ENCODE measurements around the gene CEP128.

The CEP128 gene

GRCh38 chr14:80664576-80664975 is 277.0 kb downstream of the CEP128 start:
- Histone ChIP-seq H3K9me3 (ENCODE audit: control insufficient read depth in 5 of 5, low read length in 5 of 5) (peaks cover 0 to 3% (median 0%) of the 10 kb centered on the region in 5 donors), H3K4me1 (ENCODE audit: control insufficient read depth in 5 of 5, insufficient read depth in 5 of 5, low read length in 5 of 5) (no peaks in the 10 kb centered on the region), H3K9ac (ENCODE audit: low read length in 5 of 5) (no peak overlapping the region), H3K27me3 (ENCODE audit: control insufficient read depth in 5 of 5, insufficient read depth in 4 of 5, low read length in 5 of 5) (no peaks in the 10 kb centered on the region), H3K27ac (ENCODE audit: low read depth, low read length) (no peak overlapping the region), H3K4me3 (ENCODE audit: low read depth in 1 of 5, low read length in 5 of 5) (no peak overlapping the region), H3K36me3 (ENCODE audit: control insufficient read depth in 5 of 5, insufficient read depth in 5 of 5, low read length in 5 of 5) (no peaks in the 10 kb centered on the region)

- no peaks in the 10 kb centered on the region for H3K36me3 ChIP-seq (ENCODE audit: control insufficient read depth in 5 of 5, insufficient read depth in 5 of 5, low read length in 5 of 5)
- H3K9me3 ChIP-seq (ENCODE audit: control insufficient read depth in 5 of 5, low read length in 5 of 5), result no peaks in the 10 kb centered on the region
- no peak overlapping the region for H3K4me3 ChIP-seq (ENCODE audit: low read depth in 1 of 5, low read length in 5 of 5)
- H3K4me1 ChIP-seq (ENCODE audit: control insufficient read depth in 5 of 5, insufficient read depth in 5 of 5, low read length in 5 of 5), result no peaks in the 10 kb centered on the region
- H3K27ac ChIP-seq (ENCODE audit: low read depth, low read length), result no peak overlapping the region
- no peak overlapping the region for H3K9ac ChIP-seq (ENCODE audit: low read length in 5 of 5)
- H3K27me3 ChIP-seq (ENCODE audit: control insufficient read depth in 5 of 5, insufficient read depth in 4 of 5, low read length in 5 of 5), result no peaks in the 10 kb centered on the region
Measured at GRCh38 chr14:80663541-80663940, 278.0 kb downstream of the CEP128 start.

- H3K9me3 ChIP-seq (ENCODE audit: control insufficient read depth in 5 of 5, low read length in 5 of 5), result no peaks in the 10 kb centered on the region
- H3K4me3 ChIP-seq (ENCODE audit: low read depth in 1 of 5, low read length in 5 of 5), result no peak overlapping the region
- no peak overlapping the region for H3K9ac ChIP-seq (ENCODE audit: low read length in 5 of 5)
- no peaks in the 10 kb centered on the region for H3K36me3 ChIP-seq (ENCODE audit: control insufficient read depth in 5 of 5, insufficient read depth in 5 of 5, low read length in 5 of 5)
- no peak overlapping the region for H3K27ac ChIP-seq (ENCODE audit: low read depth, low read length)
- no peaks in the 10 kb centered on the region for H3K27me3 ChIP-seq (ENCODE audit: control insufficient read depth in 5 of 5, insufficient read depth in 4 of 5, low read length in 5 of 5)
- no peaks in the 10 kb centered on the region for H3K4me1 ChIP-seq (ENCODE audit: control insufficient read depth in 5 of 5, insufficient read depth in 5 of 5, low read length in 5 of 5)
Measured at GRCh38 chr14:80659783-80660182, 281.8 kb downstream of the CEP128 start.

- no peaks in the 10 kb centered on the region for H3K9me3 ChIP-seq (ENCODE audit: control insufficient read depth in 5 of 5, low read length in 5 of 5)
- H3K27ac ChIP-seq (ENCODE audit: low read depth, low read length), result no peak overlapping the region
- H3K9ac ChIP-seq (ENCODE audit: low read length in 5 of 5), result no peak overlapping the region
- no peak overlapping the region for H3K4me3 ChIP-seq (ENCODE audit: low read depth in 1 of 5, low read length in 5 of 5)
- H3K4me1 ChIP-seq (ENCODE audit: control insufficient read depth in 5 of 5, insufficient read depth in 5 of 5, low read length in 5 of 5), result no peaks in the 10 kb centered on the region
- no peaks in the 10 kb centered on the region for H3K27me3 ChIP-seq (ENCODE audit: control insufficient read depth in 5 of 5, insufficient read depth in 4 of 5, low read length in 5 of 5)
- H3K36me3 ChIP-seq (ENCODE audit: control insufficient read depth in 5 of 5, insufficient read depth in 5 of 5, low read length in 5 of 5), result no peaks in the 10 kb centered on the region
Measured at GRCh38 chr14:80658733-80659132, 282.8 kb downstream of the CEP128 start.

- no peaks in the 10 kb centered on the region for H3K36me3 ChIP-seq (ENCODE audit: control insufficient read depth in 5 of 5, insufficient read depth in 5 of 5, low read length in 5 of 5)
- no peak overlapping the region for H3K4me3 ChIP-seq (ENCODE audit: low read depth in 1 of 5, low read length in 5 of 5)
- no peaks in the 10 kb centered on the region for H3K27me3 ChIP-seq (ENCODE audit: control insufficient read depth in 5 of 5, insufficient read depth in 4 of 5, low read length in 5 of 5)
- no peaks in the 10 kb centered on the region for H3K9me3 ChIP-seq (ENCODE audit: control insufficient read depth in 5 of 5, low read length in 5 of 5)
- H3K27ac ChIP-seq (ENCODE audit: low read depth, low read length), result no peak overlapping the region
- H3K9ac ChIP-seq (ENCODE audit: low read length in 5 of 5), result no peak overlapping the region
- no peaks in the 10 kb centered on the region for H3K4me1 ChIP-seq (ENCODE audit: control insufficient read depth in 5 of 5, insufficient read depth in 5 of 5, low read length in 5 of 5)
Measured at GRCh38 chr14:80658155-80658554, 283.4 kb downstream of the CEP128 start.

GRCh38 chr14:80653956-80654355 is 287.6 kb downstream of the CEP128 start:
- Histone ChIP-seq H3K4me3 (ENCODE audit: low read depth in 1 of 5, low read length in 5 of 5) (no peak overlapping the region), H3K27ac (ENCODE audit: low read depth, low read length) (no peak overlapping the region), H3K27me3 (ENCODE audit: control insufficient read depth in 5 of 5, insufficient read depth in 4 of 5, low read length in 5 of 5) (no peaks in the 10 kb centered on the region), H3K9me3 (ENCODE audit: control insufficient read depth in 5 of 5, low read length in 5 of 5) (peaks cover 0 to 3% (median 0%) of the 10 kb centered on the region in 5 donors), H3K9ac (ENCODE audit: low read length in 5 of 5) (no peak overlapping the region), H3K4me1 (ENCODE audit: control insufficient read depth in 5 of 5, insufficient read depth in 5 of 5, low read length in 5 of 5) (no peaks in the 10 kb centered on the region), H3K36me3 (ENCODE audit: control insufficient read depth in 5 of 5, insufficient read depth in 5 of 5, low read length in 5 of 5) (no peaks in the 10 kb centered on the region)

GRCh38 chr14:80645667-80646413 is 295.7 kb downstream of the CEP128 start:
- Histone ChIP-seq H3K4me3 (ENCODE audit: low read depth in 1 of 5, low read length in 5 of 5) (no peak overlapping the region), H3K9me3 (ENCODE audit: control insufficient read depth in 5 of 5, low read length in 5 of 5) (peaks cover 0 to 2% (median 0%) of the 10 kb centered on the region in 5 donors), H3K27me3 (ENCODE audit: control insufficient read depth in 5 of 5, insufficient read depth in 4 of 5, low read length in 5 of 5) (no peaks in the 10 kb centered on the region), H3K4me1 (ENCODE audit: control insufficient read depth in 5 of 5, insufficient read depth in 5 of 5, low read length in 5 of 5) (no peaks in the 10 kb centered on the region), H3K36me3 (ENCODE audit: control insufficient read depth in 5 of 5, insufficient read depth in 5 of 5, low read length in 5 of 5) (no peaks in the 10 kb centered on the region), H3K9ac (ENCODE audit: low read length in 5 of 5) (no peak overlapping the region), H3K27ac (ENCODE audit: low read depth, low read length) (no peak overlapping the region)

GRCh38 chr14:80644826-80645225 is 296.7 kb downstream of the CEP128 start:
- H3K27ac ChIP-seq (ENCODE audit: low read depth, low read length), result no peak overlapping the region
- peaks cover 0 to 2% (median 0%) of the 10 kb centered on the region in 5 donors for H3K9me3 ChIP-seq (ENCODE audit: control insufficient read depth in 5 of 5, low read length in 5 of 5)
- no peaks in the 10 kb centered on the region for H3K27me3 ChIP-seq (ENCODE audit: control insufficient read depth in 5 of 5, insufficient read depth in 4 of 5, low read length in 5 of 5)
- no peaks in the 10 kb centered on the region for H3K36me3 ChIP-seq (ENCODE audit: control insufficient read depth in 5 of 5, insufficient read depth in 5 of 5, low read length in 5 of 5)
- no peak overlapping the region for H3K9ac ChIP-seq (ENCODE audit: low read length in 5 of 5)
- H3K4me1 ChIP-seq (ENCODE audit: control insufficient read depth in 5 of 5, insufficient read depth in 5 of 5, low read length in 5 of 5), result no peaks in the 10 kb centered on the region
- H3K4me3 ChIP-seq (ENCODE audit: low read depth in 1 of 5, low read length in 5 of 5), result no peak overlapping the region

GRCh38 chr14:80638620-80639515 is 302.7 kb downstream of the CEP128 start:
- Histone ChIP-seq H3K4me1 (ENCODE audit: control insufficient read depth in 5 of 5, insufficient read depth in 5 of 5, low read length in 5 of 5) (no peaks in the 10 kb centered on the region), H3K36me3 (ENCODE audit: control insufficient read depth in 5 of 5, insufficient read depth in 5 of 5, low read length in 5 of 5) (no peaks in the 10 kb centered on the region), H3K9me3 (ENCODE audit: control insufficient read depth in 5 of 5, low read length in 5 of 5) (peaks cover 0 to under 1% (median 0%) of the 10 kb centered on the region in 5 donors), H3K27ac (ENCODE audit: low read depth, low read length) (no peak overlapping the region), H3K9ac (ENCODE audit: low read length in 5 of 5) (no peak overlapping the region), H3K27me3 (ENCODE audit: control insufficient read depth in 5 of 5, insufficient read depth in 4 of 5, low read length in 5 of 5) (no peaks in the 10 kb centered on the region), H3K4me3 (ENCODE audit: low read depth in 1 of 5, low read length in 5 of 5) (no peak overlapping the region)
